Measurements from ENCODE around the gene ZNF30.
A peak's percentile ranks its signal among the peaks of the same experiment; 100 is the strongest.
"Not testable (repeated sequence)": the region's sequence is repeated elsewhere in the genome, so short reads cannot be mapped to it uniquely, and the experiment has no call there.

ZNF30 gene

DNA sequence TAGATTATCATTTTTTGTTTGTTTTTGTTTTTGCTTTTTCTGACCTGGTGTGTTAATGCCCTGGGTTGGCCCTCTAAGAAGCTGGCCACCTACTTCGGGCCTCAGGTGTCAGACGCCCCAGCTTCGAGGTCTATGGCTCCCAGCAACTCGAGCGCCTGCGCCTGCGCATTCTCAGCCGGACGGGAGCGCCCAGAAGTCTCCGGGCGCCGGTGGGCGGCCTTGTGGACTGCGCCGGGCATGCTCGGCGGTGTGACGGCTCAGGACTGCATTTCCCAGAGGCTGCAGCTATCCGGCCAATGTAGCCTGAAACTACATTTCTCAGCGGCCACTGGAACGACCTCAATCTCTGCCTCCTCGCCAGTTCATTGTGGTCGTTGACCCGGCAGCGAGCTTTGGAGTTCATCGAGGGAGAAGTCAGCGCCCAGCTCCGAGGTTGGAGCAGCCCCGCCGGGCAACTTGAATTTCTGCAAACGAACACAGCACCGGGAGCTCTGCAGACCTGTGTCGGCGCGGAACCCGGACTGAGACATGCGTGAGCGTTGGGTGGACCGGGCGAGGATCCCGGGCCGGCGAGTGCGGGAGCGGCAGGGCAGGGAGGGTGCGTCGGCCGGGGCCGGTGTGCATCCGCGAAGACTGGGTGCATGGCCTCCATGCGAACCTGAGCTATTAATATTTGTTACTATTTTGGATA is at the start of gene ZNF30:
ZNF30 (plus strand) TSS at position 219 of the 691 bp plus-strand sequence. CDS start 3,045 bp downstream, outside the sequence.
- peak; percentile 78 for DNase-seq (ENCODE audit: low read depth)

DNA sequence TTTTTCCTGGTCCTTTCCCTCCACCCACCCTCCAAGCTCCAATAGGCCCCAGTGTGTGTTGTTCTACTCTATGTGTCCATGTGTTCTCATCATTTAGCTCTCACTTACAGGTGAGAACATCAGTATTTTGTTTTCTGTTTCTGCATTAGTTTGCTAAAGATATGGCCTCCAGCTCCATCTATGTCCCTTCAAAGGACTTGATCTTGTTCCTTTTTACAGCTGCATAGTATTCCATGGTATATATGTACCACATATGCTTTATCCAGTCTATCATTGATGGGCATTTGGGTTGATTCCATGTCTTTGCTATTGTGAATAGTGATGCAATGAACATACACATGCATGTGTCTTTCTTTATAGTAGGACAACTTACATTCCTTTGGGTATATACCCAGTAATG is 47.1 kb upstream of the ZNF30 start:
- no peak for DNase-seq (ENCODE audit: low read depth)

DNA sequence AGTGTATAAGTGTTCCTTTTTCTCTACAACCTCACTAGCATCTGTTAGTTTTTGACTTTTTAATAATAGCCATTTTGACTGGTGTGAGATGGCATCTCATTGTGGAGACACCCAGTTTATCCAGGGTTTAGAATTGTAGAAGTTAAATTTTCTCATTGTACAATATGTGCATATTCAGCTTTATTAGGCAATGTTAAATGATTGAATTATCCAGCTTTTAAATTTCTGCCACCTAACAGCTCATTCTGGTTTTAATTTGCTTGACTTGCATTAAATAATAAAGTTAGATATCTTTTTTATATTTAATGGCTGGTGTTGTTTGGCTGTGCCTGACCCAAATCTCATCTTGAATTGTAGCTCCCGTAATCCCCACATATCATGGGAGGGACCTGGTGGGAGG is 46.7 kb upstream of the ZNF30 start:
- no peak for DNase-seq (ENCODE audit: low read depth)

DNA sequence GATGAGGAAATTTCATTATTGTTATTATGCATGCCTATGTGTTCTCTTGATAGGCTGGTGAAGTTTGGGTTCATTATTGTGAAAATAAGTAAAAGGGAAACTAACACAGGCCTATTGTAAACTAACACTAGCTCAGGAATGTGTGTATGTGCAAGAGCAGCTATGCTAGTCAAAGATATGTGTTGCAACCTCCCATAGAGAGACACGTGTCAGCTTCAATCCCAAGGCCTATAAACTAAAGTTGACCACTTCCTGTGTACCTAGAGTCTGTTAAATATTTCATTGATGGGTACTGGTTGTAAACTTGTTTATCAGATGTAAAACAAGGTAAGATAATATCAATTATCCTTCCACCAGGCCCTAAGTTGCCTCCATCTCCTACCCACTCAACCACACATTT is 44.7 kb upstream of the ZNF30 start:
- no peak for DNase-seq (ENCODE audit: low read depth)

DNA sequence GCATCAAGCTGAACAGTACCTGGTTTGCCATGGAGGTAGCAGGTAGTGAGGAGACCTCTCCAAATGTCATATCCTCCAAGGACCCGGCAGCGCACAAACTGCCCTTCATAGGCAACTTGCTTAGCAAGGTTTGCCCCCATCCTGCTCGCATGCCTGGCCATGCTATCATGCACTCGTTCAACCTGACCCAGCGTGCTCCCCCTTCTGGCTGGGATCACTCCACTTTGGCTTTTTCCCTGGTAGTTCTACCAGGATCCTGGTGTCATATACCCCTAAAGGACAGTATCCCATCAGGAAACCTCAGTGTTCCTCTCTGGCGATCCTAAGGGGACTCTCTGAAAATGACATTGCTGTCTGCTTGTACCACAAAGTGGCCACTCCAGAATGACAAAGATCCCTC is 38.6 kb upstream of the ZNF30 start:
- DNase-seq (ENCODE audit: low read depth), result no peak

DNA sequence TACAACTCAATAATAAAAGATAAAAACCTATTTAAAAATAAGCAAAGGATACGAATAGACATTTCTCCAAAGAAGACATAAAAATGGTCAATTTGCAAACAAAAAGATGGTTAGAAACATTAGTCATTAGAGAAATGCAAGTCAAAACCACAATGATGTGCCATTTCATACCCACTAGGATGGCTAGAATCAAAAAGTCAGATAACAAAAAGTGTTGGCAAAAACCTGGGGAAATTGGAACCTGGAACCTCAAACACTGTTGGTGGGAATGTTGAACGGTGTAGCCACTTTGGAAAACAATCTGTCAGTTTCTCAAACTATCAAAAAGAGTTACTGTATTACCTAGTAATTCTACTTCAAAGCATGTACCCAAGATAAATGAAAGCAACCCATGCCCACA is 26.5 kb upstream of the ZNF30 start:
- DNase-seq (ENCODE audit: low read depth), result no peak

DNA sequence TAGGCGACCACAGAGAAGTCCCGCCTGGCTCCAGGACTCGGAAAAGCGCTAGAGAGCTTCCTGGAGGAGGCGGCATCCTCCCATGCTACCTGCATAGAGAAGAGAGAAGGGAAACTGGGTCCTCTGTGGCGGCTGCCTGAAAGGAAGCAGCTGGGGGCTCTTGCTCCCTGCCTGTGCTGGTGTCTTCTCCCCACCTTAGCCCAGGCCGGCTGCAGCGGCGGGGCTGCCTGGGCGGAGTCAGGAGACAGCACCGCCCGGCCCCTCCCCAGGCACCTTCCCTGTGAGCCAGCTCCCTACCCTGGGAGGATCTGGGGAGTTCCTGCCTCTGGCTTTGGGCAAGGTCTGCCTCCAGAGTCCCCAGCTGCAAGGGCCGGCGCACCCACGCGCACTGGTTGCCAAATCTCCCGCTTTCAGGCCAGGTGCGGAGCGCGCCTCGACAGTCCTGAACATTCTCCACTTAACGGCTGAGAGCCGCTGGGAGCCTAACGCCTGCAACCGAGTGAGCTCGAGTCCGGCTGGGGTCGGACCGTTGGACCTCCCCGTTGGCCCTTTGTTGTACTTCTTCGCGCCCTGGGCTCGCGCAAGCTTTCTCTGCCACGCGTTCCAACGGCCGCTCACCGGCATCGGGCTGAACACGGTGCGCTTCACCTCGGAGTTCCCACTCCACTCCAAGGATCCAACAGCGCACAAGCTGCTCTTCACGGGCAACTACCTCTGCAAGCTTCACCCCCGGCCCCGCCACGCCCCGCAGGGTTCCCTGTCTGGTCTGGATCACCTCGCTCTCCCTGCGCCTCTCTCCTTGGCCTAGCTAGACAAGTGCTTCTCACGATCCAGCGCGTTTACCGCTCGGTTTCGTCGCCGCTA is 21.8 kb upstream of the ZNF30 start:
- no peak for DNase-seq (ENCODE audit: low read depth)

DNA sequence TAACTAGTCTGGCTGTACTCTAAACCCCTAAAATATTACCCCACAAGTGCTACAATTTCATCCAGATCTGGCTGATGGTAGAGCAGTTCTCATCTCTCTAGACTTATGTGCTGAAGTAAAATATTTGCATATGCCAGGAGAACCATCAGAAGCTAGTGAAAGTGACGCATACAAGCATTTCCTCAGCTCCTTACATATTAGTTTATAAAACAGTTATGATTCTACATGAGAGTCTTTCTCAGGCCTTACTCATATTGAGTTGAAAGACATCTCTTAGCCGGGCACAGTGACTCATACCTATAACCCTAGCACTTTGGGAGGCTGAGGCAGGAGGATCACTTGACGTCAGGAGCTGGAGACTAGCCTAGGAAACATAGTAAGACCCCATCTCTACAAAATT is 15.9 kb upstream of the ZNF30 start:
- no peak for DNase-seq (ENCODE audit: low read depth)

DNA sequence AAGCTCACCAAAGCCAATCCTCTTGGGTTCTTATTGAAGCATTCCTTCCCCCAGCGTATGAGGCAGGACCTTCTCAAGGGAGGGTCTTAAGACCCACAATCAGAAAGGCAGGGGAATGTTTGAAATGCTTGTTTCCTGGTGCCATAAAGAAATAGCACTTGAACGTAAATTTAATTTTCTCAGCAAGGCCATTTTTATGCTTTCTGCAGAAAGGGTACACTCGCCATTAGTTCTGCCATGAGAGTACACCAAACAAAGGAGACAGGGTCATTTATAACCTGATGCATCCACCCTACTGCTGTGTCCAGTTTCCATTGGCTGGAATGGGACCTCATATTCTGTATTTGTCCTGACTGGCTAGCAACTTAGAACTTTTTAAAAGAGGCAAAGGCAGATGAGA is 9.6 kb upstream of the ZNF30 start:
- DNase-seq (ENCODE audit: low read depth), result not testable (repeated sequence)

DNA sequence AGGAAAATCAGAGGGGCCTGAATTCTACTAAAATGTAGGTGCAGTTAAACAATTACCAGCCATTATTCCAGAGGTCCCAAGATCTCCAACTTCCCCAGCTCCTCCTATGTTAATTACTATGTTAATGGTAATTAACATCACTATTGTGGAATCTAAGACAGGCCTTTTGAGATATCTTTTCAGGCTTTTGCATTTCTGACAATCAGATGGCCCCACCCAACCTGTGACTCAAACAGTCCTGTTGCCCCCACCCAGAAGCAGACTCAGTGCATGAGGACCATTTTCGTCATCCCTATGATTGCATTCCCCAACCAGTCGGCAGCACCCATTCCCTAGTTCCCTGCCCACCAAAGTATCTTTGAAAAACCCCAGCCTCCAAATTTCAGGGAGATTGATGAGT is 8.5 kb upstream of the ZNF30 start:
- DNase-seq (ENCODE audit: low read depth), result no peak

DNA sequence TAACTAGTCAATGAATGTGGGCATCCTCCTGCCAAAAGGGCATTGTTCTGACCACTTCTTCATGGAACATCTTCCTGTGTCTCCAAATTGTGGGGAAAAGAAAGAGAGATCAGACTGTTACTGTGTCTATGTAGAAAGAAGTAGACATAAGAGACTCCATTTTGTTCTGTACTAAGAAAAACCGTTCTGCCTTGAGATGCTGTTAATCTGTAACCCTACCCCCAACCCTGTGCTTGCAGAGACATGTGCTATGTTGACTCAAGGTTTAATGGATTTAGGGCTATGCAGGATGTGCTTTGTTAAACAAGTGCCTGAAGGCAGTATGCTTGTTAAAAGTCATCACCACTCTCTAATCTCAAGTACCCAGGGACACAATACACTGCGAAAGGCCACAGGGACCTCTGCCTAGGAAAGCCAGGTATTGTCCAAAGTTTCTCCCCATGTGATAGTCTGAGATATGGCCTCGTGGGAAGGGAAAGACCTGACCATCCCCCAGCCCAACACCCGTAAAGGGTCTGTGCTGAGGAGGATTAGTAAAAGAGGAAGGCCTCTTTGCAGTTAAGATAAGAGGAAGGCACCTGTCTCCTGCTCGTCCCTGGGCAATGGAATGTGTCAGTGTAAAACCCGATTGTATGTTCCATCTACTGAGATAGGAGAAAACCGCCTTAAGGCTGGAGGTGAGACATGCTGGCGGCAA is 6.5 kb upstream of the ZNF30 start:
- not testable (repeated sequence) for DNase-seq (ENCODE audit: low read depth)

DNA sequence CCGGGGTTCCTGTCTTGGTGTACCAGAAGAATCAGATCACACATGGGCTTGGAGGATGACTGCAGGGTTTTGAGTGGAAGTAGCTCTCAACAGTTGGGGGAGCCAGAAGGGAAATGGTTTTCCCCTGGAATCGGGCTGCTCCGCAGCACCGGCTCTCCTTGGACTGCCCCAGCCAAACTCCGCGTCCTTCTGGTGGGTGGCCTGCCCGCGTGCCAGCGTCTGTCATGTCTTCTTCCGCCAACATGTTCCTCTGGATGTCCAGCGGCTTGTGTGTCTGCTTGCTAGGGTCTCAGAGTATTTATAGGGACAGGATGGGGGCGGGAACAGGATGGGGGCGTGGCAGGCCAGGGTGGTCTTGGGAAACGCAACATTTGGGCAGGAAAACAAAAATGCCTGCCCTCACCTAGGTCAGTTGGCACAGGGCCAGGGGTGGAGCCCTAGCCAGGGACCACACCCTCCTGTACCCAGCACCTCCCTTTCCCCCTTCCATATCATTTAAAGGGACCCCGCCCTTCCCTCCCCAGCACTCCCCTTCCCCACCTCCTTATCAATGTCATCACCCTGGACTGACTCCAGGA is 1.3 kb upstream of the ZNF30 start:
- no peak for DNase-seq (ENCODE audit: low read depth)

DNA sequence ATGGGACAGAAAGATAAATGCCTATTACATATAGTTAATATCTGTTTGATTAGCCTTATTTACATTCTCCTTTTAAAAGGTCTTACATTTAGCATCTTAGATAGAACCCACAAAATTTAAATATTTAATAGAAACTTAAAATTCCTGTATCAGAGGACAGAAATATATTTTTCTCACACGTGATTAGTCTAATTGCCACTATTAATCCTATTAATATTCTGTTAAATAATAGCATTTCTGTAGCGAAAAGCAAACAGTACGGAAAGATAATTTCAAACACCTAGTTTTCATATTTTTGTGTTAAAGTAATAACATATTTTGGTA is 380 bp upstream of the ZNF30 start:
- DNase-seq (ENCODE audit: low read depth), result no peak

DNA sequence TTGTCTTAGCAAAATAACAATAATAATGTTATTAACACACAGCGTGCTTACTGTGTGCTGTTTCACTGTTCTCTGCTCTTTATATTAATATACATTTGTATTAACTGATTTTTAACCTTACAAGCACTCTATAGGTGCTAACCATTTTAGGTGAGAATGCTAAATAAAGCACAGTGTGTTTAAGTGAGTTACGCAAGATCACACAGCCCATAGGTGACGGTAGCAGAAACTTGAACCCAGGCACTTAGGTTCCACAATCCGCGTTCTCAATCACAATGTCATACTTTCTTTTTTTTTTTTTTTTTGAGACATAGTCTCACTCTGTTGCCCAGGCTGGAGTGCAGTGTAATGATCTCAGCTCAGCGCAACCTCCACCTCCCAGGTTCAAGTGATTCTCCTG is 5.8 kb downstream of the ZNF30 start:
- no peak for DNase-seq (ENCODE audit: low read depth)

DNA sequence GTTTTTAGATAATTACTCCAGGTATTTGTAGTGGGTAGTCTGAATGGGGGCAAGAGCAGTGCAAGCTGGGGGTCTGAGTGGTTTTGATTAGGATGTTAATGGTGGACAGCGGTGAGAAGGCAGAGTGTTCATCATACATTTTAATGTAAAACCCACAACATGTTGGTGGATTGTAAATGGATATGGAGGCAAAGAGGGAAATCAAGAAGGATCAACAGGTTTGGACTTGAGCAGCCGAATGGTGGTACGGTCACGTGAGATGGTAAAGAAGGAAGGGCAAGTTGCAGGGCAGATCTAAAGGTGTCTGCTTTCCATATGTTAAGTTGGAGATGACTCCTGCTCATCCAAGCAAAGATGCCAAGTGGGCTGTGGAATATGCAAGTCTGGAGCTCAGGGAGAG is 9.5 kb downstream of the ZNF30 start:
- DNase-seq (ENCODE audit: low read depth), result no peak

DNA sequence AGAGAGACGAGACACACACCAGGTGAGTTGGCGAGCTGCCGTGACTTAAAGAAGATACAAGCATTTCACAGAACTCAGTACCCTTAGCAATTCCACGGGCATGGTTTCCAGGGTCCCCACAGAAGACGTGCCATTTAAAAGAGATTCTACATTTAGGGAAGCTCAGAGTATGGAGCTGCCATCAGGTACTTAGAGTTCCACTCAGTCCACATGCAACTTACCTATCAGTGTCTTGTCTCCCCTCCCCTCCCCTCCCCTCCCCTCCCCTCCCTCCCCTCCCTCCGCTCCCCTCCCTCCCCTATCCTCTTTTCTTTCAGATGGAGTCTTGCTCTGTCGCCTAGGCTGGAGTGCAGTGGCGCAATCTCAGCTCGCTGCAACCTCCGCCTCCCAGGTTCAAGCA is 12.2 kb downstream of the ZNF30 start:
- DNase-seq (ENCODE audit: low read depth), result no peak

DNA sequence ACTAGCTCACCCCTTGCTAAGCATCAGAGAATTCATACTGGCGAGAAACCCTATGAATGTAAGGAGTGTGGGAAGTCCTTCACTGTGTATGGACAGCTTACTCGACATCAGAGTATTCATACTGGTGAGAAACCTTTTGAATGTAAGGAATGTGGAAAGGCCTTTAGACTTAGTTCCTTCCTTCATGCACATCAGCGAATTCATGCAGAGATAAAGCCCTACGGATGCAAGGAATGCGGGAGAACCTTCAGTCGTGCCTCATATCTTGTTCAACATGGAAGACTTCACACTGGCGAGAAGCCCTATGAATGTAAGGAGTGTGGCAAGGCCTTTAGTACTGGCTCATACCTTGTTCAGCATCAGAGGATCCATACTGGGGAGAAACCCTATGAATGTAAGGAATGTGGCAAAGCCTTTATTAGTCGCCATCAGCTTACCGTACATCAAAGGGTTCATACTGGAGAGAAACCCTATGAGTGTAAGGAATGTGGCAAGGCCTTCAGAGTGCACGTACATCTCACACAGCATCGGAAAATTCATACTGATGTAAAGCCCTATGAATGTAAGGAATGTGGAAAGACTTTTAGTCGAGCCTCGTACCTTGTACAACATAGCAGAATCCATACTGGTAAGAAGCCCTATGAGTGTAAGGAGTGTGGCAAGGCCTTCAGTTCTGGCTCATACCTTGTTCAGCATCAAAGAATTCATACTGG is 17.3 kb downstream of the ZNF30 start:
- DNase-seq (ENCODE audit: low read depth), result no peak

DNA sequence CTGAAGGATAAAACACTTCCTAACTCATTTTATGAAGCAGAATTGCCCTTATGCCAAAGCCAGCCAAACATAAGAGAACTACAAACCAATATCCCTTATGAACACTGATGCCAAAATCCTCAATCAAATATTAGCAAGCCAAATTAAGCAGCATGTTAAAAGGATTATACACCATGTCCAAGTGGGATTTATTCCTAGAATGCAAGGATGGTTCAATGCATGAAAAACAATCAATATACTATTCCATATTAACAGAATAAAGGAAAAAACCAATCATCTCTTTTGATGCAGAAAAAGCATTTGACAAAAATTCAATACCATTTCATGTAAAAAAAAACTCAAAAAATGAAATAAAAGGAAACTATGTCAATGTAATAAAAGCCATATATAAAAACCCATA is 26.4 kb downstream of the ZNF30 start:
- no peak for DNase-seq (ENCODE audit: low read depth)

DNA sequence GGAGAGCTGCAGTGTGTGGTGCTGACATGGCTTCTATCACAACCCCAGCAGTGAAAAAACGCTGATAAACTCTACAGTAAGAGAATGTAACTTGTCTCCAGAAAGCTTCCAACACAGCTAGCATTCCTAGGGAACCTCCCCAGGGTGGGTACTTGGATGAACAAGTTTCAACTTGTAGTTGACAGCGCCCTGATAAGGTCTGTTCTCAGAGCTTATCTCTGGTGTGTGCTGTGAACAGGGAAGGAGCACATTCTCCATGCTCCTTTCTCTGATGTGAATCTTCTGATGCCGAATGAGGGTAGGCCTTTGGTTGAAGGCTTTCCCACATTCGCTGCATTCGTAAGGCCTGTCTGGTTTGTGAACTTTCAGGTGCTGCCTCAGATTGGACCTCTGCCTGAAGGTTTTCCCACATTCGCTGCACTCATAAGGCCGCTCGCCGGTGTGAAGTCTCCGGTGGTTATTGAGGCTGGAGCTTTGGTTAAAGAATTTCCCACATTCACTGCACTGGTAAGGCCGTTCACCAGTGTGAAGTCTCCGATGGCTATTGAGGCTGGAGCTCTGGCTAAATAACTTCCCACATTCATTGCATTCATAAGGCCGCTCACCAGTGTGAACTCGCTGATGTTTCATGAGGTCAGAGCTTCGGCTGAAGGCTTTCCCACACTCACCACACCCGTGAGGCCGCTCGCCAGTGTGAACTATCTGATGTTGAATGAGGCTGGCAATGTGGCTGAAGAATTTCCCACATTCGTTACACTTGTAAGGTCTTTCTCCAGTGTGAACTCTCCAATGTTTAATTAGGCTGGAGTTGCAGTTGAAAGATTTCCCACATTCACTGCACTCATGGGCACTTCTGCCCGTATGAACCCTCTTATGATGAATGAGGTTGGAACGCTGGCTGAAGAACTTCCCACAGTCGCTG is 31.4 kb downstream of the ZNF30 start:
- no peak for DNase-seq (ENCODE audit: low read depth)

DNA sequence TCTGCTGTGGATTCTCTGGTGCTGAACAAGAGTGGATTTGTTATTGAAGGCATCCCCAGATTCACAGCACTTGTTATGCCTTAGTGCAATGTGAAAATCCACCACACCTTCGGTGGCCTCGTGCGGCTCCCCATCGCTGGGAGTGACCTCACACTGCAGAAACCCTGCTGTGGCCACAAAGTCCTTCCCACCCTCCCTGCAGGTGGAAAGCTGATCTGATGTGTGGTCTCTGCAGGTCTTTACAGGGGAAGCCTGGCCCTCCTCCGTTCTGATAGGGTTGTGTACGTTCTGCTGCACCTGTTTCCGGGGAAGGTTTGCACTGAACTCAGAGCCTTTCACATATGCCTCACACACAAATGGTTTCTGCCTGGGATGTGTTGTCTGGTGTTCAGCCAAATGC is 32.3 kb downstream of the ZNF30 start:
- no peak for DNase-seq (ENCODE audit: low read depth)
